ENCODE measurements around the gene UQCRFS1.

GRCh38 chr19:29215322-29215845 is 2.4 kb upstream of the UQCRFS1 start:
- TF ChIP-seq CTCF (IDR thresholded peaks at IDR 0.05) (no peak), POLR2A (IDR thresholded peaks at IDR 0.05) (no peak)
